ENCODE data around the gene DNAJC1.
"Not testable (repeated sequence)": the region's sequence is repeated elsewhere in the genome, so short reads cannot be mapped to it uniquely, and the experiment has no call there.

DNAJC1 gene

DNA sequence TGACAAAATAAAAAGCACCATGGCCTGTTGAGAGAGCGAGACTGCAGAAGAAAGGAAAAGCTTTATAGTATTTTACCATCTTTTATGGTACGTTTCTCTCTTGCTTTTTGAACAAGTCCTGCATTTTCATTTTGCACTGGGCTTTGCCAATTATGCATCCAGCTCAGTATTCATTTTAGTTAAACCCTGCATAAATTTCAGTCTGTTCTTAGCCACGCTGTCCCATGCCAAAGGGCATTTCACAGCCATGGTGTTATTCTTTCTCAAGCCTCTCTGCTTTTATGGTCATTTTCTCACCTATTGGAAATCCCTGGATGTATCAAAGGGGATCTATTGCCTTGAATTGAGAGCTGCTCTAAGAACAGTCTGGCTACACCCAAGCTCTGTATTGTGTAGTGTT is 30.8 kb upstream of the DNAJC1 start:
- H3K4me3 ChIP-seq (replicated peaks; ENCODE audit: low read depth, low read length) = no peak overlapping the region
- TF ChIP-seq, protein P1, sequence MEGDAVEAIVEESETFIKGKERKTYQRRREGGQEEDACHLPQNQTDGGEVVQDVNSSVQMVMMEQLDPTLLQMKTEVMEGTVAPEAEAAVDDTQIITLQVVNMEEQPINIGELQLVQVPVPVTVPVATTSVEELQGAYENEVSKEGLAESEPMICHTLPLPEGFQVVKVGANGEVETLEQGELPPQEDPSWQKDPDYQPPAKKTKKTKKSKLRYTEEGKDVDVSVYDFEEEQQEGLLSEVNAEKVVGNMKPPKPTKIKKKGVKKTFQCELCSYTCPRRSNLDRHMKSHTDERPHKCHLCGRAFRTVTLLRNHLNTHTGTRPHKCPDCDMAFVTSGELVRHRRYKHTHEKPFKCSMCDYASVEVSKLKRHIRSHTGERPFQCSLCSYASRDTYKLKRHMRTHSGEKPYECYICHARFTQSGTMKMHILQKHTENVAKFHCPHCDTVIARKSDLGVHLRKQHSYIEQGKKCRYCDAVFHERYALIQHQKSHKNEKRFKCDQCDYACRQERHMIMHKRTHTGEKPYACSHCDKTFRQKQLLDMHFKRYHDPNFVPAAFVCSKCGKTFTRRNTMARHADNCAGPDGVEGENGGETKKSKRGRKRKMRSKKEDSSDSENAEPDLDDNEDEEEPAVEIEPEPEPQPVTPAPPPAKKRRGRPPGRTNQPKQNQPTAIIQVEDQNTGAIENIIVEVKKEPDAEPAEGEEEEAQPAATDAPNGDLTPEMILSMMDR (IDR thresholded peaks at IDR 0.05; ENCODE audit: low read depth, low read length, missing control alignments) = no peak
- DNase-seq (ENCODE audit: extremely low read depth, low read depth) = no peak

DNA sequence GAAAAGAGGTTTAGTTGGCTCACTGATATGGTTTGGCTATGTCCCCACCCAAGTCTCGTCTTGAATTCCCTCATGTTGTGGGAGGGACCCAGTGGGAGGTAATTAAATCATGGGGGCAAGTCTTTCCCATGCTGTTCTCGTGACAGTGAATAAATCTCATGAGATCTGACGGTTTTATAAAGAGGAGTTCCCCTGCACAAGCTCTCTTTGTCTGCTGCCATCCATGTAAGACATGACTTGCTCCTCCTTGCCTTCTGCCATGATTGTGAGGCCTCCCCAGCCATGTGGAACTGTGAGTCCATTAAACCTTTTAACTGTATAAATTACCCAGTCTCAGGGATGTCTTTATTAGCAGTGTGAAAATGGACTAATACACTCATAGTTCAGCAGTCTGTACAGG is 28.7 kb upstream of the DNAJC1 start:
- not testable (repeated sequence) for H3K4me3 ChIP-seq (replicated peaks; ENCODE audit: low read depth, low read length); DNase-seq (ENCODE audit: extremely low read depth, low read depth)

DNA sequence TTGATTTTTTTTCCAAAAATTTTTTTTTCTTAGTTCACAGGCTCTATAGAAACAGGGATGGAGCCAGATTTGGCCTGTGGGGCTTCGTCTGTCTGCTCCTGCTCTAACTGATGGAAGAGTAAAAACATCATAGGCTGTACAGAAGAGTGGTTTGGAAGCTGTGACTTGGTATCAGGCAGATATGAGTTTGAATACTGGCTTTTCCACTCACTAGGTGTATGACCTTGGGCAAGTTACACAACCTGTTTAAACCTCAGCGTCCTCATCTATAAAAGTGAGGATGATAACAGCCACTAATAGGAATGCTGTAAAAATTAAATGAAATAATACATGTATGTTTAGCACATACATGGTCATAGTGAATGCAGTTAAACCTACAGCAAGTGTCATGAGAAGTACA is 26.9 kb upstream of the DNAJC1 start:
- TF ChIP-seq, protein P1 (IDR thresholded peaks at IDR 0.05; ENCODE audit: low read depth, low read length, missing control alignments) = no peak
- DNase-seq (ENCODE audit: extremely low read depth, low read depth) = no peak
- no peak overlapping the region for H3K4me3 ChIP-seq (replicated peaks; ENCODE audit: low read depth, low read length)

DNA sequence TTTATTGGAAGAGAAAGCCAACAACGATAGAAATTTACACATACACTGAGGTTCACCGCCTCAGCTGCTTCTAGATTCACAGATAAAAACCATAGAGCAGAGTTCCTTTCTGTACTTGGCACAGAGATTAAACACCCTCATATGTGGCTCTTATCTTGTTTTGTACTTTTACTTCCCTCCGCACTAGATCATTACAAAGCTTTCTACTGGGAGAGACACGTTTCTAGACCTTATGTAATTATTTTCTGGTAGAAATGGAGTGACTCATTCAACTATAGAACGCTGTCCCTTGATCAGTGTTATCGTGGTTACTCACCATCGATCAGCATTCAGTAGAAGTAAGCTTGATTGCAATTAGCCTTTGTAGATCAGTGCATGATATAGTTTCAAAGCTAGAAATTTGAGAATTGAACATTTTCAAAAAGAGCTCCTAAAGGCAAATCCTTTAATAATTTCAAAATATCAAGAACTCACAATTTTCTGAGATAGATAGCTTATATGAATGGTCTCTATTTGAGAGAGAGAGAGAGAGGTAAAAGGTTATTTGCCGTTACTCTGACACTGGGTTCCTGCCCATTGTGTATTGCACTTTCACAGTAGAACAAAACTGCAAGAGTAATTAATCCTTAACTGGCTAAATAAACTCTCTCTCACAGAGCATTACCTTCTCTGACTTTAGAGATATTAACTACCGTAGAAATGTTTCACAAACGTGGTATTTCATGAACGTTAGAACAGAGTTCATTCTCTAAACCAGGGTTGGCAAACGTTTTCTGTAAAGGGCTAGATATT is 26.1 kb upstream of the DNAJC1 start:
- TF ChIP-seq, protein P1 (IDR thresholded peaks at IDR 0.05; ENCODE audit: low read depth, low read length, missing control alignments) = no peak
- no peak for DNase-seq (ENCODE audit: extremely low read depth, low read depth)
- no peak overlapping the region for H3K4me3 ChIP-seq (replicated peaks; ENCODE audit: low read depth, low read length)

DNA sequence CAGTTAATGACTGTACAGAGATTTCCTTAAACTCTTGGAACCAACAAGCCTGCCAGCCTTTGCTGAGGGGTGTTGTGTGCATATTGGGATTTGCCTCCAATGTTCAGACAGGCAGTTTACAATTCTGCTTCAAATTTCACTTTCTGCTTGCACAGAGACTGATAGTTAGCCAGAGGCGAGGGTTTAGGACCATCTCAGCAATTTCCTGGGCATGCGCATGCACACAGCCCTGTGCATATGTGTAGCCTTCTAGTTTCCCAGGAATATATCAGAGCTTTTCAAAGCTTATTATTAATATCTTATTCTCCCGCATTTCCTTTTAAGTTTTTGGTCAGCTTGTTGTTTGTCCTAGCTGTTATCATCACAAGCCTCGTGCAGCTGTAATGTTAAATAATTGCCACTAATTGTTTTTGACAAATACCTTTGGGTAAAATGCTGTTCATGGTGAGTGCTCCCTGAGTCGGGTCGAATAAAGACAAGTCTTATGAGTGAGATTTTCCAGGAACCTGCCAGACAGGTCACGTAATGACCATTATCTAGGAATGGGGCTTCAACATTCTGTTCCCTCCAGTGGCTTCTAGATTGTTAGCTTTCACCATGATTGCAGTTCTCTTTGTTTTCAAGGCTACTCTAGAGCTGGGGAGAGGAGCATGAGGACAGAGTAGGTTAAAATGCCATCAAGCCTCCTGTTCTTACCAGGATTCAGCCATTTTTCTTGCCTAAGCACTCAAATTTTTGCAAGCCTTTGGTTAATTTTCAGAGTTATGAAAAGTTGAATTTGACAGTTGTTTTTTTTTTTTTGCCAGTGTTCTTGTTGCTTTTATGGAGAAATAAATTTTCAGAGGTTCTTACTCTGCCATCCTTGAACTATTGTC is 24.1 kb upstream of the DNAJC1 start:
- no peak overlapping the region for H3K4me3 ChIP-seq (replicated peaks; ENCODE audit: low read depth, low read length)
- DNase-seq (ENCODE audit: extremely low read depth, low read depth) = no peak
- TF ChIP-seq, protein P1 (IDR thresholded peaks at IDR 0.05; ENCODE audit: low read depth, low read length, missing control alignments) = no peak

DNA sequence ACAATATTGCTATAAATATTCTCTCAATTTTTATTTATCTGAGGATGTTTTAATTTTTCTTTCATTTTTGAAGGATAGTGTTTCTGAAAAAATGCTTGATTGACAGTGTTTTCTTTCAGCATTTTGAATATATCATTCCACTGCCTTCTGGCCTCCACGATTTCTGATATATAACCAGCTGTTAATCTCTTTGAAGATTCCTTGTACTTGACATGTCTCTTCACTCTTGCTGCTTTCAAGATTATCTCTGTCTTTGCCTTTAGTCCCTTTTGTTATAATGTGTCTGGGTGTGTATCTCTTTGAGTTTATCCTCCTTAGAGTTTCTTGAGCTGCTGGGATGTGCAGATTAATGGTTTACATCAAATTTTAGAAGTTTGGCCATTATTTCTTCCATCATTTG is 22.8 kb upstream of the DNAJC1 start:
- H3K4me3 ChIP-seq (replicated peaks; ENCODE audit: low read depth, low read length) = no peak overlapping the region
- TF ChIP-seq, protein P1 (IDR thresholded peaks at IDR 0.05; ENCODE audit: low read depth, low read length, missing control alignments) = no peak
- DNase-seq (ENCODE audit: extremely low read depth, low read depth) = no peak

DNA sequence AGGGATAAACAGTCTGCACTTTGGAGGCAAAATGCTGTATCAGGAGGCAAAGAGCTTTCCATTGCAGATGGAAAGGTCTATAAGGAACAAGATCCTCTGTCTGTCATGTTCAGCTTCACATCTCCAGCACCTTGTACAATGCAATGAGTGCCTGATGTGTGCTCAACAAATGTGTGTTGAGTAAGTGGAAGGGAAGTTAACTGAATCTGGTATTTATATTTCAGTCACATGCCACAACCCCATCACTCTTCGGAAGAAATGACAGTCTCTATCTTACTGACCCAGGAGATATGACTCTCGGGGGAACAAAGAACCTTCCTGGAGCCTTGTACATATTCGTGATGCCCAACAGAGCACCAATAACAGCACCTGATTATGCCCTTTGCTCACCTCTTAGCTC is 20.0 kb upstream of the DNAJC1 start:
- no peak overlapping the region for H3K4me3 ChIP-seq (replicated peaks; ENCODE audit: low read depth, low read length)
- DNase-seq (ENCODE audit: extremely low read depth, low read depth) = no peak
- TF ChIP-seq, protein P1 (IDR thresholded peaks at IDR 0.05; ENCODE audit: low read depth, low read length, missing control alignments) = no peak
